LNCaP clone FGC (cell line): ENCODE results near the gene GADL1.

Source experiments
- DNase-seq: peaks from one replicate; pipeline ENCODE4 v3.0.0-alpha.2; 2011; ENCODE audit warnings: low read depth
- H3K4me3 ChIP-seq: 2 replicates; pipeline ENCODE4 v1.5.1; 2011; ENCODE audit warnings: mild to moderate bottlenecking, low read depth, low read length, control low read depth
- TF ChIP-seq, protein P1 (sequence below): IDR thresholded peaks from 2 replicates; pipeline ENCODE4 v1.5.1; 2012; ENCODE audit warnings: mild to moderate bottlenecking; ENCODE audit not compliant: control insufficient read depth, insufficient read depth; ENCODE audit errors: extremely low read depth

The GADL1 gene

DNA sequence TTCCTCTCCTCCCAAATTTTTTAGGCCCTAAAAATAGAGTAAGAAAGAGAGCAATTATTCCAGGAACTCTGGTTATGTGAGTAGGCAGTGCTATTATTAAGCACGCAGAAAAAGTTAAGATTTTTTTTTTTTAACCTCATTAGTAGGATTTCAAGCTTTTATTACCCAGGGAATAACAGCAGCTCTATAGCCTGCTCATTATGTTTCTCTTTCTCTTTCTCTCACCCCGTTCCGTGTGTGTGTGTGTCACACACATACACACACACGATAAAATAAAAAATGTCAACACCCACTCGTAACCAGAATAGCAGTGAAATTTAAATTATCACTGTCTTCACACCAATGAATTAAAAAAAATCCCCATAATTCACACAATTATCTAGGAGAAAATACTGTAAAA is 30.3 kb downstream of the GADL1 start:
- H3K4me3 ChIP-seq = no peak overlapping the region
- DNase-seq = no peak
- TF ChIP-seq, protein P1, sequence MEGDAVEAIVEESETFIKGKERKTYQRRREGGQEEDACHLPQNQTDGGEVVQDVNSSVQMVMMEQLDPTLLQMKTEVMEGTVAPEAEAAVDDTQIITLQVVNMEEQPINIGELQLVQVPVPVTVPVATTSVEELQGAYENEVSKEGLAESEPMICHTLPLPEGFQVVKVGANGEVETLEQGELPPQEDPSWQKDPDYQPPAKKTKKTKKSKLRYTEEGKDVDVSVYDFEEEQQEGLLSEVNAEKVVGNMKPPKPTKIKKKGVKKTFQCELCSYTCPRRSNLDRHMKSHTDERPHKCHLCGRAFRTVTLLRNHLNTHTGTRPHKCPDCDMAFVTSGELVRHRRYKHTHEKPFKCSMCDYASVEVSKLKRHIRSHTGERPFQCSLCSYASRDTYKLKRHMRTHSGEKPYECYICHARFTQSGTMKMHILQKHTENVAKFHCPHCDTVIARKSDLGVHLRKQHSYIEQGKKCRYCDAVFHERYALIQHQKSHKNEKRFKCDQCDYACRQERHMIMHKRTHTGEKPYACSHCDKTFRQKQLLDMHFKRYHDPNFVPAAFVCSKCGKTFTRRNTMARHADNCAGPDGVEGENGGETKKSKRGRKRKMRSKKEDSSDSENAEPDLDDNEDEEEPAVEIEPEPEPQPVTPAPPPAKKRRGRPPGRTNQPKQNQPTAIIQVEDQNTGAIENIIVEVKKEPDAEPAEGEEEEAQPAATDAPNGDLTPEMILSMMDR = no peak

DNA sequence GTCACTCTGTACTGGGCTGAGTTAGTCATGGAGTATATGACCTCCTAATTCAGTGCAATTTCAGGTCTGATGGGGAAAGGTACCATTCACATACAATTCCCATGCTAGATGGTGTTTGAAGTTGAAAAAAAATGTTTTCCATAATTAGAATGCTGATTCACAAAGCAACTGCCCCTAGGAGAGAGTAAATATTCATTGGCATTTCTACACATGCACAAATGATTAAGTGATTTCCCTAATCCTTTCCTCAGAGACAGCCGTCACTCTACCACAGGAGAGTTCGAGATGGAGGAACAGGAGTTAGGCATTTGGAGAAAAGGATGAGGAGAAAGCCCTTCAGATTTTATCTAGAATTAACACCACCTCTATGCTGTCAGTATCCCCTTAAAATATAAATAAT is 32.5 kb downstream of the GADL1 start:
- no peak for DNase-seq
- TF ChIP-seq, protein P1 = no peak
- no peak overlapping the region for H3K4me3 ChIP-seq

DNA sequence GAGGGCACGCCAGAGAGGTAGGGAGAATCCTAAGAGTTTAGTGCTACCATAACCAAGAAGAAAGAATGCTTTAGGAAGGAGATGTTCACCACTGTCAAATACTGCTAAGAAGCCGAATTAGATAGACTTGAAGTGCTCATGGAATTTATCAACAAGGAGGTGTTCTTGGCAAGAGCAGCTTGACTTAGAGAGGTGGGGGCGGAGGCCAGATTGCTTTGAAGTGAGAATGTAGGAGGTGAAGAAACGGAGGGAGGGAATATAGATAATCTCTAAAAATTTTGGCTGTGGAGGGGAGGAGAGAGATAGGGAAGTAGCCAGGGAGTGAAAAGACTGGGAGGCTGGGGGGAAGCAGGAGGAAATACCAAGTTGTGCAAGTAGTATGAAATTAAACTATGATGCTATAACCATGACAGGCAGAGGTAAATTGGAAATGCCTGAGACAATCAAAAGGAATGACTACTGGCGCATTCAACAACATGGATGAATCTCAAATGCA is 35.5 kb downstream of the GADL1 start:
- TF ChIP-seq, protein P1 = no peak
- DNase-seq = no peak

DNA sequence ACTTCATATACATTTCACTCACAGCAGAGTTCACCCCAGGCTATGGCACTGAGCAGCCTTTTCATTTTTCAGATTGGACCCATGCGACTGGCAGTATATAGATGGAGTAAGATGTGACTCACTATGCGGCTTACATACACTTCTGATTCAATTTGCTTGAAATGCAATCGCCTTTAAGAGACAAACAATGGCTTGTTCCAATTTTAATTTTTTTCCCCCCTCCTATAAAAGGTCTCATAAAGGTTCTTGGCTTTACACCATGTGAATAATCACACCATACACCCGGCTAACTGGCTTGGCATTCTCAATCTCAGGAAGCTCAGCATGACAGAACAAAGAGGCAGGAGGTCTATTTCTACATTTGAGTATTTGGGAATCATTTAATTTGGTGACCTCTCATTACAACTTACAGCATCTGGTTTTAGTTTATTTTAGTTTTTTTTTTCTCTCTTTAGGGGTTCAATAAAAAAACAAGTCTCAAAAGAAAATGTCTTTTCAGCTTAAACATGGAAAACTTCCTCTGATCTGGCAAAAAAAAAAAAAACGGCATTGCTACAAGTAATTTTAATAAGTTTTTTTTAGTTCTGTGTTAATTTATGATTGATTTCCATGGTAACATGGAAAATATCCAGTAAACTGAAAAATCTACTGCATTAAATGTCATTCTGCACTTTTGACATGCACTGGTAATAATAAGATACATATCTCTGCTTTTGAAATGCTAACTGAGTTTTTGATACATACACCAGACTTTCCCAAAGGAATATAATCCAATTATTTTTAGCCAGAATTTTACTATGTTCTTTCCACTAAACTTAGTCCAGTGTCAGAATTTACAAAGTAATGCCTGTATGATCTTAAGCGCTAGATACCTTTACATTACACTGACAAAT is 38.8 kb downstream of the GADL1 start:
- TF ChIP-seq, protein P1 = no peak
- no peak for DNase-seq
- no peak overlapping the region for H3K4me3 ChIP-seq

More for the DNA sequence above, 35.5 kb downstream of the GADL1 start:
- no peak overlapping the region for H3K4me3 ChIP-seq

DNA sequence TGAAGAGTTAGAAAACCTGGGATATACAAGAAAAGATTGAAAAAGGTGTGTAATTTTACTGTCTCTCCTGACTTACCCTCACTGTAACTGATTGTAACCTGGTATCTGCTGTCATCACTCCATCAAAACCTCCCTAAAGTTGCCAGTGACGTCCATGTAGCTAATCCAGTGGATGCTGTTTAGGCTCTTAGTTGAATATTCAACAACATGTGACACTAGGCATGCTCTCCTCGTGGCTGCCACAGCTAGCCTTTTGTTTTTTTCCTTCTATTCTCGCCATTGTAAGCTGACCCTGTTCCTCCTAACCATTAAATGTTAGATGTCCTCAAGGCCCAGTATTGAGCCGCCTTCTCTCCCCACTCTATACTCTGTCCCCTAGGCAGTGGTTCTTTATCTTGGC is 41.6 kb downstream of the GADL1 start:
- no peak for DNase-seq
- no peak overlapping the region for H3K4me3 ChIP-seq
- TF ChIP-seq, protein P1 = no peak

DNA sequence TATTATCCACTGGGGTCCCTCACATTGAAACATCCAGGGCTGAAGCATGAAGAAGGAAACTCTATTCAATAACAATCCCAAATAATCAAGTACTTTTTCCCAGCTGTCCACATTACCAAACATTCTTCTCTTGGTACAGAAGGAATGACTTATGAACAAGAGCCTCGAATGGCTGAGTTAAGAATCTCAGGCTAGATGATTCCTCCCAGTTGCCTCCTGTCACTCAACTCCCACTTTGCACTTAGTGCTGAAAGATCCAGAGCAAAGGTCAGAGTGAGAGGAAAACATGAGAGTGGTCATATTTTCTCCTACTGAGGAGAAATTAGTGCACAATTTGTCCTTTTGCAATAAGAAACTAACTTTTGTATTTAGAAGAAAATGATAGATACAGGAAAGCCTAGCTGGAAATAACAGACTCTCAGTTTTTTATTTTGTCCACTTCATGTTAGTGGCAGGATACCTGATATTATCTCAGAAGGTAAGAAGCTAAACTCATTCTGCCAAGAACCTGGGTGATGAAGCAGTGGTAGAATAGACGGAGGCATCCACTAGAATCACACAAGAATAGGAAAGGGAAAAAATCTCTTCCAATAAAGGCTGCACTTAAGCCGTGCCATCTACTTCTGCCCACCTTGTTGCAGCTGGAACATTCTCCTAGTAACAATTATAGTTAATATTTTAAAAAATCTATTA is 46.2 kb downstream of the GADL1 start:
- DNase-seq = no peak
- H3K4me3 ChIP-seq = no peak overlapping the region
- TF ChIP-seq, protein P1 = no peak
